ENCODE results near the gene DUSP9.

DUSP9 gene

DNA sequence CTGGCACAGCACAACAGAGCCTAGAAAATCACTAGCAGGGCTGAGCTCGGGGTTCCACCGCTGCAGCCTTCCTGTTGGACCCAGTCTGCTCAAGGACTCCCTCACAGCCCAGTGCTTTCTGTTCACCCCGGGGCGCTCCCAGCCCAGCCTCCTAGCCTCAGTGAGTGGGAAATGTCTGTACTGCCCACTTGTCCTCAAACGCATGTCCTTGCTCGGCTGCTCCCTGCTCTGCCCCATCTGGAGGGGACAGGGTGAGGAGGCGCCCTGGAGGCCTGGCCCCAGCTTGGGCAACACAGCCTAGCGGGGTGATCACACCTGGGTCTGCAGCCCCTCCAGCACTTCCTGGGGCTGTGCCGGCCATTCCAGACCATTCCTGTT lies 36.2 kb upstream of the DUSP9 start:
- Histone ChIP-seq H3K36me3 (ENCODE audit: insufficient read depth, low read length) (no peaks in the 10 kb centered on the region), H3K27me3 (ENCODE audit: insufficient read depth, low read length, poor library complexity) (no peaks in the 10 kb centered on the region), H3K9me3 (ENCODE audit: insufficient read depth, low read length, severe bottlenecking) (no peaks in the 10 kb centered on the region), H3K4me3 (ENCODE audit: low read depth in 1 of 2, low read length in 2 of 2) (no peak overlapping the region), H3K79me2 (ENCODE audit: insufficient read depth, low read length) (no peaks in the 10 kb centered on the region), H4K20me1 (ENCODE audit: insufficient read depth, low read length) (no peaks in the 10 kb centered on the region), H3K27ac (ENCODE audit: low read length) (no peak overlapping the region), H2AFZ (ENCODE audit: low read depth, low read length) (no peak overlapping the region), H3K4me2 (ENCODE audit: insufficient read depth, low read length) (no peak overlapping the region), H3K4me1 (ENCODE audit: insufficient read depth, low read length) (no peaks in the 10 kb centered on the region), H3K9ac (ENCODE audit: low read depth, low read length) (no peak overlapping the region)
- DNase-seq (no peak), ATAC-seq (ENCODE audit: insufficient read depth, low read depth) (no peak)
- TF ChIP-seq EZH2 (IDR thresholded peaks at IDR 0.05; ENCODE audit: borderline replicate concordance, low read depth, low read length, severe bottlenecking): no peak
- TF ChIP-seq, protein P1, sequence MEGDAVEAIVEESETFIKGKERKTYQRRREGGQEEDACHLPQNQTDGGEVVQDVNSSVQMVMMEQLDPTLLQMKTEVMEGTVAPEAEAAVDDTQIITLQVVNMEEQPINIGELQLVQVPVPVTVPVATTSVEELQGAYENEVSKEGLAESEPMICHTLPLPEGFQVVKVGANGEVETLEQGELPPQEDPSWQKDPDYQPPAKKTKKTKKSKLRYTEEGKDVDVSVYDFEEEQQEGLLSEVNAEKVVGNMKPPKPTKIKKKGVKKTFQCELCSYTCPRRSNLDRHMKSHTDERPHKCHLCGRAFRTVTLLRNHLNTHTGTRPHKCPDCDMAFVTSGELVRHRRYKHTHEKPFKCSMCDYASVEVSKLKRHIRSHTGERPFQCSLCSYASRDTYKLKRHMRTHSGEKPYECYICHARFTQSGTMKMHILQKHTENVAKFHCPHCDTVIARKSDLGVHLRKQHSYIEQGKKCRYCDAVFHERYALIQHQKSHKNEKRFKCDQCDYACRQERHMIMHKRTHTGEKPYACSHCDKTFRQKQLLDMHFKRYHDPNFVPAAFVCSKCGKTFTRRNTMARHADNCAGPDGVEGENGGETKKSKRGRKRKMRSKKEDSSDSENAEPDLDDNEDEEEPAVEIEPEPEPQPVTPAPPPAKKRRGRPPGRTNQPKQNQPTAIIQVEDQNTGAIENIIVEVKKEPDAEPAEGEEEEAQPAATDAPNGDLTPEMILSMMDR (IDR thresholded peaks at IDR 0.05; ENCODE audit: borderline replicate concordance, extremely low read depth, low read length, poor library complexity, severe bottlenecking): no peak

DNA sequence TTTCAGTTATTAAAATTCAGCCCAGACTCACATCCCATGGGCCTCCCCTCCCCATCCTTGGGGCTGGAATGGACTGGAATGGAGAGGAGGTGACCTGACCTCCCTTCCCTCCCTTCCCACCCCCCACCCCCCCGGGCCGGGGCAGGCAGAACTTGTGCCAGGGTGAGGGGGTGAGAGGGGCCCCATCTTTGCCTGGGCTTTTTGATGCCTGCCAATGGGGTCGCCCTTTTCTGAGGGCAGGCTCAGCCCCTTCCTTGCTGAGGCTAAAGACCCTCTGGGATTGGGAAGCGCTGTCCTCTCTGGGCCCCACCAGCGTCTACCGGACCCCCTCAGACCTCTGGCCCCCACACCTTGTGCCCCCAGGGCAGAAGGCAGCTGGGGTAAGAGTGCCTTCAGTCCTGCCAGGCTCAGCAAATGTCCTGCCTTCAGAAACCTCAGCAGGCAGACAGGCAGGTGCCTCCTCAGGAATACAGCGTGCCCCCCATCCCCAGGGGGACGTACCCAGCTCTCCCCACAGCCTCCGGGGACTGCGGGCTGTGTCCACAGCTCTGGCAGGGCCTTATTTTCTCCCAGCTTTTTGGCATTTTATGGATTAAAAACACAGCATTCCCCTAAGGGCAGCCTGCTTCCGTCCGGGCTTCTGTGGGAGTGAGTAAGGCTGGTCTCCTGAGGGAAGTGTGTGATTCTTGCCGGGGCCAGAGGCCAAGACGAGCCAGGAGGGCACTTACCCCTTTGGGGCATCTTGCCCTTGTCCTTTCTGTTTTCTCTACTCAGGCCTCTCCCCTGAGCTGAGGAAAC lies 35.5 kb upstream of the DUSP9 start:
- Histone ChIP-seq H3K27ac (ENCODE audit: low read length) (no peak overlapping the region), H3K4me2 (ENCODE audit: insufficient read depth, low read length) (no peak overlapping the region), H2AFZ (ENCODE audit: low read depth, low read length) (no peak overlapping the region), H3K27me3 (ENCODE audit: insufficient read depth, low read length, poor library complexity) (no peaks in the 10 kb centered on the region), H3K4me1 (ENCODE audit: insufficient read depth, low read length) (no peaks in the 10 kb centered on the region), H4K20me1 (ENCODE audit: insufficient read depth, low read length) (no peaks in the 10 kb centered on the region), H3K9ac (ENCODE audit: low read depth, low read length) (no peak overlapping the region), H3K79me2 (ENCODE audit: insufficient read depth, low read length) (no peaks in the 10 kb centered on the region), H3K4me3 (ENCODE audit: low read depth in 1 of 2, low read length in 2 of 2) (no peak overlapping the region), H3K36me3 (ENCODE audit: insufficient read depth, low read length) (no peaks in the 10 kb centered on the region), H3K9me3 (ENCODE audit: insufficient read depth, low read length, severe bottlenecking) (no peaks in the 10 kb centered on the region)
- DNase-seq (no peak), ATAC-seq (ENCODE audit: insufficient read depth, low read depth) (no peak)
- TF ChIP-seq EZH2 (IDR thresholded peaks at IDR 0.05; ENCODE audit: borderline replicate concordance, low read depth, low read length, severe bottlenecking): no peak
- TF ChIP-seq, protein P1 (IDR thresholded peaks at IDR 0.05; ENCODE audit: borderline replicate concordance, extremely low read depth, low read length, poor library complexity, severe bottlenecking): no peak

DNA sequence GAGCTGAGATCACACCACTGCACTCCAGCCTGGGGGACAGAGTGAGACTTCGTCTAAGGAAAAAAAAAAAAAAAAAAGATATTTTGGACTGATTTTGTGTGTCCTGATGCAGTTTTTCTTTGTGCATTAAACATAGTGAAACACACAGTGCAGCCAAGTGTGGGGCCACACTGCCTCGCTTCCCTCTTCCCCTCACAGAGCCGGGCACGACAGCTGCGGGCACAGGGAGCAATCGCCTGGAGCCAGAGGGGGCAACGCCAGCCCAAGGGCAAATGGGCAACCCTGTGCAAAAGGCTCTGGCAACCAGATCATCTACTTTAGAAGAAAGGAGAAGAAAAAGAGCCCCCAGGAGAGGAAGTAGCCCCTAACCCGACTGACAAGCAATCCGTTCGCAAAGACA lies 34.6 kb upstream of the DUSP9 start:
- Histone ChIP-seq H3K36me3 (ENCODE audit: insufficient read depth, low read length) (no peaks in the 10 kb centered on the region), H3K4me1 (ENCODE audit: insufficient read depth, low read length) (no peaks in the 10 kb centered on the region), H3K9me3 (ENCODE audit: insufficient read depth, low read length, severe bottlenecking) (no peaks in the 10 kb centered on the region), H3K27ac (ENCODE audit: low read length) (no peak overlapping the region), H2AFZ (ENCODE audit: low read depth, low read length) (no peak overlapping the region), H4K20me1 (ENCODE audit: insufficient read depth, low read length) (no peaks in the 10 kb centered on the region), H3K79me2 (ENCODE audit: insufficient read depth, low read length) (no peaks in the 10 kb centered on the region), H3K9ac (ENCODE audit: low read depth, low read length) (no peak overlapping the region), H3K4me2 (ENCODE audit: insufficient read depth, low read length) (no peak overlapping the region), H3K4me3 (ENCODE audit: low read depth in 1 of 2, low read length in 2 of 2) (no peak overlapping the region), H3K27me3 (ENCODE audit: insufficient read depth, low read length, poor library complexity) (no peaks in the 10 kb centered on the region)
- ATAC-seq (ENCODE audit: insufficient read depth, low read depth): no peak
- no peak for DNase-seq
- TF ChIP-seq EZH2 (IDR thresholded peaks at IDR 0.05; ENCODE audit: borderline replicate concordance, low read depth, low read length, severe bottlenecking): no peak
- TF ChIP-seq, protein P1 (IDR thresholded peaks at IDR 0.05; ENCODE audit: borderline replicate concordance, extremely low read depth, low read length, poor library complexity, severe bottlenecking): no peak

Measured in DND-41 (cell line).